Suprapubic skin (tissue), 4 donors: Measurements from ENCODE around the gene MAP1LC3B. TPM values are rescaled to one million over a fixed set of nuclear protein-coding genes. Genes with fewer than 3 reads are reported as not detected.
"Not testable (repeated sequence)": the region's sequence is repeated elsewhere in the genome, so short reads cannot be mapped to it uniquely, and the experiment has no call there.

ENCODE experiments used
- DNase-seq, 2 donors: peaks; one replicate each; pipeline ENCODE4 v3.0.0-alpha.2; 2019; ENCODE audit warnings: low spot score in 2 of 2
- H3K27ac ChIP-seq: fragments of 200-600 bp; sonication (generic); one replicate; pipeline ENCODE4 v1.5.1; 2019
- H3K27me3 ChIP-seq: fragments of 200-600 bp; sonication (generic); one replicate; pipeline ENCODE4 v1.5.1; 2019
- H3K36me3 ChIP-seq: fragments of 200-600 bp; sonication (generic); one replicate; pipeline ENCODE4 v1.5.1; 2019
- H3K4me1 ChIP-seq: fragments of 200-600 bp; sonication (generic); one replicate; pipeline ENCODE4 v1.5.1; 2019
- H3K4me3 ChIP-seq: fragments of 200-600 bp; sonication (generic); one replicate; pipeline ENCODE4 v1.5.1; 2019; ENCODE audit warnings: mild to moderate bottlenecking
- H3K9me3 ChIP-seq: fragments of 200-600 bp; sonication (generic); one replicate; pipeline ENCODE4 v1.5.1; 2019
- CTCF ChIP-seq, 2 donors: fragments of 200-600 bp in 1 of 2; fragments of 450-650 bp in 1 of 2; sonication (generic) in 1 of 2; IDR thresholded peaks; one replicate each; pipeline ENCODE4 v1.5.1; 2016 to 2019; ENCODE audit warnings: antibody characterized with exemption in 2 of 2, mild to moderate bottlenecking in 1 of 2, moderate library complexity in 1 of 2
- EP300 ChIP-seq: sonication (generic); formaldehyde crosslinking; IDR thresholded peaks from one replicate; pipeline ENCODE4 v1.6.1; 2017; ENCODE audit warnings: antibody characterized with exemption
- POLR2A ChIP-seq, 2 donors: fragments of 450-650 bp; IDR thresholded peaks; one replicate each; pipeline ENCODE4 v1.6.1; 2017; ENCODE audit warnings: antibody characterized with exemption in 2 of 2, mild to moderate bottlenecking in 2 of 2, moderate library complexity in 2 of 2
- POLR2AphosphoS5 ChIP-seq, 3 donors: sonication (generic); formaldehyde crosslinking; IDR thresholded peaks; one replicate each; pipeline ENCODE4 v1.6.1; 2017; ENCODE audit warnings: antibody characterized with exemption in 3 of 3
- WGBS: methylation state at CpG from one replicate; pipeline ENCODE4 v1.1.5; 2018; 5-methylcytosine and 5-hydroxymethylcytosine counted together
- total RNA-seq, 4 donors: library from RNA; depleted of rRNA; stranded (reverse); fragments of >200 nt; gene quantifications; one replicate each; pipeline ENCODE4 v1.1.0, GENCODE V29; 2016

MAP1LC3B gene
- total RNA-seq, 4 donors from 2014 or later, result 57.8 to 82.0 (median 71.3) TPM

GRCh38 chr16:87374313-87374712 lies 17.8 kb upstream of the MAP1LC3B start:
- no peak for DNase-seq
- Histone ChIP-seq H3K27me3 (no peaks in the 10 kb centered on the region), H3K9me3 (no peaks in the 10 kb centered on the region), H3K36me3 (no peaks in the 10 kb centered on the region), H3K4me3 (no peak overlapping the region), H3K4me1 (peaks cover 40% of the 10 kb centered on the region), H3K27ac (no peak overlapping the region)
- TF ChIP-seq CTCF (IDR thresholded peaks at IDR 0.05) (no peak), EP300 (no peak), POLR2AphosphoS5 (IDR thresholded peaks at IDR 0.05) (no peak), POLR2A (IDR thresholded peaks at IDR 0.05) (no peak)
- WGBS, result 94% methylated on average over 13 of the region's 13 CpGs

GRCh38 chr16:87375426-87376135 lies 16.6 kb upstream of the MAP1LC3B start:
- peak overlapping the region; percentile 62 for H3K27ac ChIP-seq

GRCh38 chr16:87376660-87377059 lies 15.5 kb upstream of the MAP1LC3B start:
- WGBS, result 91% methylated on average over 6 of the region's 6 CpGs
- Histone ChIP-seq H3K27me3 (no peaks in the 10 kb centered on the region), H3K36me3 (no peaks in the 10 kb centered on the region), H3K9me3 (no peaks in the 10 kb centered on the region), H3K4me1 (peaks cover 49% of the 10 kb centered on the region), H3K4me3 (no peak overlapping the region), H3K27ac (no peak overlapping the region)
- DNase-seq, result no peak
- no peak for TF ChIP-seq POLR2AphosphoS5 (IDR thresholded peaks at IDR 0.05)
- no peak for TF ChIP-seq EP300
- TF ChIP-seq CTCF (IDR thresholded peaks at IDR 0.05), result no peak
- TF ChIP-seq POLR2A (IDR thresholded peaks at IDR 0.05), result no peak

More at GRCh38 chr16:87375426-87376135, 16.6 kb upstream of the MAP1LC3B start:
- TF ChIP-seq POLR2AphosphoS5 (IDR thresholded peaks at IDR 0.05) (no peak), CTCF (IDR thresholded peaks at IDR 0.05) (no peak), EP300 (no peak), POLR2A (IDR thresholded peaks at IDR 0.05) (no peak)
- peak overlapping the region; percentile 14 for H3K4me3 ChIP-seq
- WGBS, result 43% methylated on average over 9 of the region's 9 CpGs
- peaks cover 41% of the 10 kb centered on the region for H3K4me1 ChIP-seq
- no peak for DNase-seq
- H3K27me3 ChIP-seq, result no peaks in the 10 kb centered on the region
- H3K9me3 ChIP-seq, result no peaks in the 10 kb centered on the region
- no peaks in the 10 kb centered on the region for H3K36me3 ChIP-seq

DNA sequence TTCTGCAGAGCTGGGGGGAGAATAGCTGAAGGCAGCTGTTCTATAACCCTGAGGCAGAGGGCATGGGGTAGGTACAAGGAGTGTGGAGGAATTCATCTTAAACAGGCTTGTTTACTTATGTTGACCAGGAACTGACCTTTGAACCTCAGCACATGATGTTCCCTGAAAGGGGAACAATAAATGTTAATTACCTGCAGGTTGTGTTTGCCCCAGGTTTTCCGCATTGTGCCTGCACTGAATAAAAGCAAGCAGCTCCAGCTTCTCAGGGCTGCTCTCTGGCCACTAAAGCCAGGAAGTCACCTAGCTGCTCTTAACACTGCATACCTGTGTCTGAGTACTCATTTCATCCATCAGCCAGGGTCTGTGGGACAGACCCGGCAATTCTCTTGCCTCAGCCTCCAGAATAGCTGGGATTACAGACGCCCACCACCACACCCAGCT lies 12.8 kb upstream of the MAP1LC3B start:
- DNase-seq, H3K4me3 ChIP-seq, H3K27me3 ChIP-seq, H3K9me3 ChIP-seq, H3K27ac ChIP-seq, H3K36me3 ChIP-seq: not testable (repeated sequence)
- H3K4me1 ChIP-seq, result peaks cover 62% of the 10 kb centered on the region
- 73% methylated on average over 3 of the region's 3 CpGs for WGBS

- peak overlapping the region; percentile 18 for H3K27ac ChIP-seq
- 82% methylated on average over 10 of the region's 10 CpGs for WGBS
Observed at GRCh38 chr16:87380403-87380802, 11.7 kb upstream of the MAP1LC3B start.

More at GRCh38 chr16:87380403-87380802, 11.7 kb upstream of the MAP1LC3B start:
- no peaks in the 10 kb centered on the region for H3K36me3 ChIP-seq
- no peaks in the 10 kb centered on the region for H3K9me3 ChIP-seq
- no peak for TF ChIP-seq CTCF (IDR thresholded peaks at IDR 0.05)
- no peak for TF ChIP-seq EP300
- no peak for TF ChIP-seq POLR2AphosphoS5 (IDR thresholded peaks at IDR 0.05)
- no peak for TF ChIP-seq POLR2A (IDR thresholded peaks at IDR 0.05)
- H3K27me3 ChIP-seq, result no peaks in the 10 kb centered on the region
- peaks cover 60% of the 10 kb centered on the region for H3K4me1 ChIP-seq
- H3K4me3 ChIP-seq, result peak overlapping the region; percentile 84
- no peak for DNase-seq
